GM23338 (cell line): Measurements from ENCODE around the gene TPCN2.

Experiments
- CTCF ChIP-seq, 2 experiments: fragments of 200-600 bp in 1 of 2; sonication (generic) in 1 of 2; conservative IDR thresholded peaks; 2 replicates each; pipeline versions ENCODE4 v1.5.1 to v1.6.1; 2016 to 2017; ENCODE audit warnings: antibody characterized with exemption in 2 of 2, low read depth in 2 of 2, mild to moderate bottlenecking in 2 of 2, moderate library complexity in 1 of 2
- EZH2phosphoT487 ChIP-seq: fragments of 200-600 bp; sonication (generic); IDR thresholded peaks from one replicate; pipeline ENCODE4 v1.8.1; 2018; ENCODE audit warnings: antibody characterized with exemption; ENCODE audit not compliant: unreplicated experiment
- JUNB ChIP-seq: IDR thresholded peaks from one replicate; pipeline ENCODE4 v1.6.1; 2016; ENCODE audit warnings: antibody characterized with exemption; ENCODE audit not compliant: unreplicated experiment
- NANOG ChIP-seq: IDR thresholded peaks from 2 replicates; pipeline ENCODE4 v1.6.1; 2016; ENCODE audit warnings: antibody characterized with exemption, borderline replicate concordance
- POLR2AphosphoS5 ChIP-seq: IDR thresholded peaks from 2 replicates; pipeline ENCODE4 v1.6.1; 2016; ENCODE audit warnings: antibody characterized with exemption, low read depth

GRCh38 chr11:69141742-69142141, 93.0 kb downstream of the TPCN2 start:
- TF ChIP-seq CTCF (conservative IDR thresholded peaks at IDR 0.05; ENCODE audit: low read depth in 2 of 2) (no peak), EZH2phosphoT487 (no peak), JUNB (no peak), NANOG (no peak), POLR2AphosphoS5 (no peak)
